Natural killer cell (primary cell): ENCODE measurements around the gene ZSWIM6. TPM values are rescaled to one million over a fixed set of nuclear protein-coding genes. Genes with fewer than 3 reads are reported as not detected.

Source experiments
- ATAC-seq, 3 donors: fragments of 150-1000 bp in 2 of 3; fragments of 200-7000 bp in 1 of 3; cut with Tn5 transposase; 1 replicate in 1 of 3; 2 replicates in 2 of 3; pipeline ENCODE4 v1.10.0; 2021; ENCODE audit warnings: mild to moderate bottlenecking in 2 of 3, moderate library complexity in 2 of 3
- DNase-seq, 2 donors: peaks; one replicate each; pipeline versions ENCODE4 v3.0.0 to v3.0.0-alpha.2; 2013 to 2021; ENCODE audit warnings: mixed read lengths in 1 of 2
- H3K27ac ChIP-seq: one replicate; pipeline ENCODE4 v1.5.1; 2013; ENCODE audit warnings: mild to moderate bottlenecking, low read length
- H3K27me3 ChIP-seq: one replicate; pipeline ENCODE4 v1.6.1; 2013; ENCODE audit warnings: low read length; ENCODE audit not compliant: control insufficient read depth, insufficient read depth
- H3K36me3 ChIP-seq: one replicate; pipeline ENCODE4 v1.6.1; 2013; ENCODE audit warnings: low read length; ENCODE audit not compliant: control insufficient read depth, insufficient read depth
- H3K4me1 ChIP-seq: one replicate; pipeline ENCODE4 v1.6.1; 2013; ENCODE audit warnings: low read length; ENCODE audit not compliant: control insufficient read depth, insufficient read depth
- H3K4me3 ChIP-seq: one replicate; pipeline ENCODE4 v1.5.1; 2013; ENCODE audit warnings: low read length
- H3K9me3 ChIP-seq: one replicate; pipeline ENCODE4 v1.6.1; 2013; ENCODE audit warnings: low read length; ENCODE audit not compliant: control insufficient read depth, insufficient read depth
- H3K27ac Mint-ChIP-seq, 2 donors: one replicate each; pipeline ENCODE4 v1.8.0; 2022; ENCODE audit warnings: mild to moderate bottlenecking in 2 of 2, mixed read lengths in 2 of 2, moderate library complexity in 1 of 2
- H3K27me3 Mint-ChIP-seq, 2 donors: one replicate each; pipeline ENCODE4 v1.8.0; 2022; ENCODE audit warnings: low read depth in 2 of 2, mixed read lengths in 2 of 2
- H3K36me3 Mint-ChIP-seq: one replicate; pipeline ENCODE4 v1.8.0; 2022; ENCODE audit warnings: mixed read lengths
- H3K4me1 Mint-ChIP-seq, 2 donors: one replicate each; pipeline ENCODE4 v1.8.0; 2022; ENCODE audit warnings: mixed read lengths in 2 of 2
- H3K4me3 Mint-ChIP-seq: one replicate; pipeline ENCODE4 v1.8.0; 2022; ENCODE audit warnings: mild to moderate bottlenecking, moderate library complexity, mixed read lengths
- H3K9me3 Mint-ChIP-seq, 2 donors: one replicate each; pipeline ENCODE4 v1.8.0; 2022; ENCODE audit warnings: mixed read lengths in 2 of 2
- WGBS: methylation state at CpG from one replicate; pipeline ENCODE4 v1.1.7; 2013; ENCODE audit warnings: missing lambda C conversion rate; ENCODE audit not compliant: insufficient coverage; 5-methylcytosine and 5-hydroxymethylcytosine counted together
- intact Hi-C: fragments of 100-400 bp; cut with micrococcal nuclease; formaldehyde crosslinking; loops from one replicate; pipeline ENCODE4 v1.14.2; 2022
- total RNA-seq, 4 donors: library from RNA; stranded (reverse); fragments of 120-200 nt in 1 of 4; gene quantifications; one replicate each; pipeline versions ENCODE4 v1.2.3 to v1.2.4, GENCODE V29; 2013 to 2022
- TF ChIP-seq, protein P1 (sequence below): fragments of 200-600 bp; IDR thresholded peaks from one replicate; pipeline ENCODE4 v1.8.0; 2022; ENCODE audit warnings: antibody characterized with exemption

The ZSWIM6 gene
- total RNA-seq, 3 donors from 2014 or later (not counting 1 experiment from before 2014, with no cell fraction given), result 8.7 to 11.4 (median 10.5) TPM

DNA sequence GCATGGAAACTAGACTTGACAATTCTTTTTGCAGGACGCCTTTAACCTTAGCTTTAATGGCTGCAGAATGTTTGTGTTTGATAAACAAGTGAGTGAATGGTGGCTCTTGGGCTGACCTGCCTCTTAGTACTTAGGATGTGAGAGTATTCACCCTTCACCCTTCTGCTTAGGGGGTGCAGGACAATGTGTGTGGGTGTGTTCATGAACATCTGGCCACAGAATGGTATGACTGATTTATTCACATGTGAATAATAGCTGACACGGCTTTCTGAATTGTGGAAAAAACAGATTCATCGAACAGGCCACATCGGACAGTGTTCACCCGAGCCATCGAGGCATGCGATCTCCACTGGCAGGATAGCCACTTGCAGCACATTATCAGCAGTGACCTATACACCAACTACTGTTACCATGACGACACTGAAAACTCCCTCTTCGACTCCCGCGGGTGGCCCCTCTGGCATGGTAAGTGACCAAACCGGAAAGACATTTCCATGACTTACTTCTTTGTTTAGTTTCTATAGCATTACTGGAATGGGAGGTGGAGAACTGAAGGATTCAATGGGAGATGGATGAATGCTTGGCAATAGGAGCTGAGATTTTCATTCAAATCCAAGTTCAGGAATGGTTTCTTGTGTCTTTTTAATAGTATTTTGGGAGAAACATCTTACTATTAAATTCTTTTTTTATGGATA is 193.6 kb downstream of the ZSWIM6 start:
- DNase-seq (no peak), ATAC-seq (no peak)
- Histone ChIP-seq H3K9me3 (no peaks in the 10 kb centered on the region), H3K27ac (no peak overlapping the region), H3K36me3 (peaks cover 7% of the 10 kb centered on the region), H3K4me3 (no peak overlapping the region), H3K4me1 (no peaks in the 10 kb centered on the region), H3K27me3 (no peaks in the 10 kb centered on the region)
- Mint-ChIP-seq H3K27ac (no peak overlapping the region), H3K36me3 (peaks cover 8% of the 10 kb centered on the region), H3K9me3 (no peaks in the 10 kb centered on the region), H3K27me3 (no peaks in the 10 kb centered on the region), H3K4me3 (no peak overlapping the region), H3K4me1 (peaks cover 0 to 5% of the 10 kb centered on the region in 2 donors)
- TF ChIP-seq, protein P1, sequence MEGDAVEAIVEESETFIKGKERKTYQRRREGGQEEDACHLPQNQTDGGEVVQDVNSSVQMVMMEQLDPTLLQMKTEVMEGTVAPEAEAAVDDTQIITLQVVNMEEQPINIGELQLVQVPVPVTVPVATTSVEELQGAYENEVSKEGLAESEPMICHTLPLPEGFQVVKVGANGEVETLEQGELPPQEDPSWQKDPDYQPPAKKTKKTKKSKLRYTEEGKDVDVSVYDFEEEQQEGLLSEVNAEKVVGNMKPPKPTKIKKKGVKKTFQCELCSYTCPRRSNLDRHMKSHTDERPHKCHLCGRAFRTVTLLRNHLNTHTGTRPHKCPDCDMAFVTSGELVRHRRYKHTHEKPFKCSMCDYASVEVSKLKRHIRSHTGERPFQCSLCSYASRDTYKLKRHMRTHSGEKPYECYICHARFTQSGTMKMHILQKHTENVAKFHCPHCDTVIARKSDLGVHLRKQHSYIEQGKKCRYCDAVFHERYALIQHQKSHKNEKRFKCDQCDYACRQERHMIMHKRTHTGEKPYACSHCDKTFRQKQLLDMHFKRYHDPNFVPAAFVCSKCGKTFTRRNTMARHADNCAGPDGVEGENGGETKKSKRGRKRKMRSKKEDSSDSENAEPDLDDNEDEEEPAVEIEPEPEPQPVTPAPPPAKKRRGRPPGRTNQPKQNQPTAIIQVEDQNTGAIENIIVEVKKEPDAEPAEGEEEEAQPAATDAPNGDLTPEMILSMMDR, result no peak
- intact Hi-C loops, result no loop called here
- 97% methylated on average over 12 of the region's 12 CpGs for WGBS

- Histone ChIP-seq H3K27ac (no peak overlapping the region), H3K27me3 (no peaks in the 10 kb centered on the region), H3K9me3 (no peaks in the 10 kb centered on the region), H3K4me3 (no peak overlapping the region), H3K36me3 (peaks cover 7% of the 10 kb centered on the region), H3K4me1 (no peaks in the 10 kb centered on the region)
- Mint-ChIP-seq H3K36me3 (peaks cover 8% of the 10 kb centered on the region), H3K9me3 (no peaks in the 10 kb centered on the region), H3K27ac (no peak overlapping the region), H3K27me3 (no peaks in the 10 kb centered on the region), H3K4me3 (no peak overlapping the region), H3K4me1 (peaks cover 0 to 5% of the 10 kb centered on the region in 2 donors)
- ATAC-seq (no peak), DNase-seq (no peak)
- TF ChIP-seq, protein P1, result no peak
- 98% methylated on average over 5 of the region's 5 CpGs for WGBS
- intact Hi-C loops, result no loop called here
Observed at GRCh38 chr5:61526207-61526519, 194.1 kb downstream of the ZSWIM6 start.

DNA sequence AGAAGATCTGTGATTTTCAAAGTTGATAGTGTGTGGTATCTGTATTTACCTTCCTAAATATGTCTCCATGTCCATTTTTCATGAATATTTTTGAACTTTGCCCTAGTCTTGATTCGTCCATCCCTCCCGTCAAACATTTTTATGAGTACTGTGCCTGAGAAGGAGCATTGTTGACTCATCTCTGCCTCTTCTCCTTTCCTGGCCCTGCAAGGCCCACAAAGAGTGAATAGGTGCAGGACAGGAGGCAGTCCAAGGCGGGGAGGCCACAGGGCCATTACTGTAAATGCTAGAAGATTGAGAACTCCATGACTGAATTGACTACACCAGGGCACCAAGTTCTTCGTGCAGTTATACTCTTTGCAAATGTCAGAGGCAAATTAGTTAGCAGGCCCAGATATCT is 200.9 kb downstream of the ZSWIM6 start:
- Histone ChIP-seq H3K27ac (no peak overlapping the region), H3K36me3 (peaks cover 15% of the 10 kb centered on the region), H3K9me3 (no peaks in the 10 kb centered on the region), H3K4me3 (no peak overlapping the region), H3K4me1 (no peaks in the 10 kb centered on the region), H3K27me3 (no peaks in the 10 kb centered on the region)
- WGBS, result 93% methylated on average over 4 of the region's 4 CpGs
- Mint-ChIP-seq H3K4me1 (peaks cover 12 to 17% of the 10 kb centered on the region in 2 donors), H3K36me3 (peaks cover 8% of the 10 kb centered on the region), H3K27me3 (no peaks in the 10 kb centered on the region), H3K27ac (no peak overlapping the region), H3K4me3 (no peak overlapping the region), H3K9me3 (no peaks in the 10 kb centered on the region)
- DNase-seq (no peak), ATAC-seq (no peak)
- intact Hi-C loops, result no loop called here
- TF ChIP-seq, protein P1, result no peak
